GM12801 (cell line): ENCODE data around the gene MDM1.

ENCODE experiments used
- CTCF ChIP-seq: IDR thresholded peaks from one replicate; pipeline ENCODE4 v1.5.1; 2011; ENCODE audit warnings: control low read depth; ENCODE audit not compliant: insufficient read length; ENCODE audit errors: extremely low read depth

MDM1 gene

GRCh38 chr12:68342966-68343365 is 10.8 kb upstream of the MDM1 start:
- no peak for TF ChIP-seq CTCF

- no peak for TF ChIP-seq CTCF
Observed at GRCh38 chr12:68341822-68342221, 9.7 kb upstream of the MDM1 start.

- no peak for TF ChIP-seq CTCF
Observed at GRCh38 chr12:68340404-68341270, 8.5 kb upstream of the MDM1 start.

GRCh38 chr12:68336889-68337303 is 4.7 kb upstream of the MDM1 start:
- no peak for TF ChIP-seq CTCF

GRCh38 chr12:68335462-68335861 is 3.3 kb upstream of the MDM1 start:
- no peak for TF ChIP-seq CTCF

GRCh38 chr12:68334132-68334531 is 2.0 kb upstream of the MDM1 start:
- no peak for TF ChIP-seq CTCF

GRCh38 chr12:68332728-68333630 is 817 bp upstream of the MDM1 start:
- no peak for TF ChIP-seq CTCF
